Activated CD4-positive, alpha-beta T cell treated with anti-CD3 and anti-CD28 coated beads, Interleukin-2, amount 10 ng/mL, durations not matched to agents 24 days and 14 days (primary cell): ENCODE results near the gene TOMM7. TPM values are rescaled to one million over a fixed set of nuclear protein-coding genes. Genes with fewer than 3 reads are reported as not detected.
"Not testable (repeated sequence)": the region's sequence is repeated elsewhere in the genome, so short reads cannot be mapped to it uniquely, and the experiment has no call there.

Experiments used
- DNase-seq: peaks from one replicate; pipeline ENCODE4 v3.0.0; 2022
- H3K27ac Mint-ChIP-seq: one replicate; pipeline ENCODE4 v1.8.0; 2022; ENCODE audit warnings: mild to moderate bottlenecking, mixed read lengths
- H3K27me3 Mint-ChIP-seq: one replicate; pipeline ENCODE4 v1.8.0; 2022; ENCODE audit warnings: mixed read lengths
- H3K36me3 Mint-ChIP-seq: one replicate; pipeline ENCODE4 v1.8.0; 2022; ENCODE audit warnings: low read depth, mild to moderate bottlenecking, mixed read lengths
- H3K4me1 Mint-ChIP-seq: one replicate; pipeline ENCODE4 v1.8.0; 2021; ENCODE audit warnings: mixed read lengths
- H3K4me3 Mint-ChIP-seq: one replicate; pipeline ENCODE4 v1.8.0; 2022; ENCODE audit warnings: mild to moderate bottlenecking, moderate library complexity, mixed read lengths
- H3K9me3 Mint-ChIP-seq: one replicate; pipeline ENCODE4 v1.8.0; 2021; ENCODE audit warnings: mixed read lengths
- intact Hi-C: fragments of 100-400 bp; cut with micrococcal nuclease; formaldehyde crosslinking; loops from one replicate; pipeline ENCODE4 v1.15.1; 2023
- total RNA-seq: library from RNA; stranded (reverse); gene quantifications from 2 replicates; pipeline ENCODE4 v1.2.3, GENCODE V29; 2022

TOMM7 gene
- total RNA-seq, 1 donor from 2014 or later: 201 TPM

- intact Hi-C loops: no loop called here
- DNase-seq: no peak
Measured at GRCh38 chr7:22801912-22802311, 20.7 kb downstream of the TOMM7 start.

GRCh38 chr7:22799633-22800032 lies 23.0 kb downstream of the TOMM7 start:
- Mint-ChIP-seq H3K36me3 (no peaks in the 10 kb centered on the region), H3K27me3 (no peaks in the 10 kb centered on the region), H3K4me3 (no peak overlapping the region), H3K27ac (no peak overlapping the region), H3K4me1 (no peaks in the 10 kb centered on the region), H3K9me3 (no peaks in the 10 kb centered on the region)
- DNase-seq: no peak
- intact Hi-C loops: no loop called here

More at GRCh38 chr7:22801912-22802311, 20.7 kb downstream of the TOMM7 start:
- H3K27me3 Mint-ChIP-seq: peaks cover 2% of the 10 kb centered on the region
- no peaks in the 10 kb centered on the region for H3K9me3 Mint-ChIP-seq
- H3K4me1 Mint-ChIP-seq: no peaks in the 10 kb centered on the region
- H3K27ac Mint-ChIP-seq: no peak overlapping the region
- no peaks in the 10 kb centered on the region for H3K36me3 Mint-ChIP-seq
- H3K4me3 Mint-ChIP-seq: no peak overlapping the region

- H3K4me3 Mint-ChIP-seq: no peak overlapping the region
- no peaks in the 10 kb centered on the region for H3K9me3 Mint-ChIP-seq
- H3K27me3 Mint-ChIP-seq: peaks cover 10% of the 10 kb centered on the region
- H3K36me3 Mint-ChIP-seq: no peaks in the 10 kb centered on the region
- no peak for DNase-seq
- H3K27ac Mint-ChIP-seq: no peak overlapping the region
- intact Hi-C loops: no loop called here
- no peaks in the 10 kb centered on the region for H3K4me1 Mint-ChIP-seq
Measured at GRCh38 chr7:22793593-22794462, 28.8 kb downstream of the TOMM7 start.

DNA sequence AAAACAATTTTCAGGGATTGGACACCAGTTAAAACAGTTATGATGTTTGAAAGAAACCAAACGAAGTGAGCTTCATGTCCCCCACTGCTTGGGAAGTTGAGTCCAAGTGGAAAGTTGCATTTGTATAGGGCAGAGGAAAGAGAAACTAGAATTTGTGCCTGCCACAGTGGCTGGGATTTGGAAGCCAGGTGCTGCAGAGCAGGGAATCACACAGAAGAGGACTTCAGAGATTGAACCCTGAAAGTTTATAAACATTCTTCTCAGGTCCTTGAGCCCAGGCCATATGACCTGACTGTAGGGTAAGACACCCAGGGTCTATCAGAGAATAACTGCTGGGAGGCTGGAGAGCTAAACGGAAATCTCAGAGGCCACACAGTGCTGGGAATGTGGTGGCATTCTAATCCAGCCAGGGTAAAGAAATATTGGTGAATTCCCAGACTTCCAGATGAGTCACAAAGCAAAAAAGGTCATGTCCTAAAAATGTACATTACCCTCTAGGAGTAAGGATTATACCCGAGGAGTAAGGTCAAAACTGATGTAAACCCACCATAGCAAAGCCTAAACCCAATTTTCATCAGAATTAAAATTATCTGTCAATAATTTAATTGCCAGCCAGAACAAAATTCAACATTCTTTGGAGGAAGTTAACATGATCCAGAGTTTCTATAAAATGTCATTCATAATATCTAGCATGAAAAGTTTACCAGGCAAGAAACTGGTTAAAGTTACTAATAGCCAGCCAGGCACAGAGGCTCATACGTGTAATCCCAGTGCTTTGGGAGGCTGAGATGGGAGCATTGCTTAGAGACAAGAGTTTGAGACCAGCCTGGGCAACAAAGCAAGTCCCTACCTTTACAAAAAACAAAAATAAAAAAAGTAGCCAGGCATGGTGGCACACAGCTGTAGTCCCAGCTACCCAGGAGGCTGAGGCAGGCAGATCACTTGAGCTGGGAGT lies 31.2 kb downstream of the TOMM7 start:
- no peak for DNase-seq
- Mint-ChIP-seq H3K36me3 (no peaks in the 10 kb centered on the region), H3K27ac (no peak overlapping the region), H3K4me1 (no peaks in the 10 kb centered on the region), H3K27me3 (peaks cover 15% of the 10 kb centered on the region), H3K9me3 (no peaks in the 10 kb centered on the region), H3K4me3 (no peak overlapping the region)
- intact Hi-C loops: no loop called here

- H3K27me3 Mint-ChIP-seq: peaks cover 15% of the 10 kb centered on the region
- intact Hi-C loops, H3K36me3 Mint-ChIP-seq, H3K9me3 Mint-ChIP-seq, H3K4me1 Mint-ChIP-seq, H3K27ac Mint-ChIP-seq, DNase-seq, H3K4me3 Mint-ChIP-seq: not testable (repeated sequence)
Measured at GRCh38 chr7:22790640-22791039, 32.0 kb downstream of the TOMM7 start.

- DNase-seq: no peak
- intact Hi-C loops: no loop called here
- H3K9me3 Mint-ChIP-seq: no peaks in the 10 kb centered on the region
- H3K36me3 Mint-ChIP-seq: no peaks in the 10 kb centered on the region
- H3K4me3 Mint-ChIP-seq: no peak overlapping the region
- no peaks in the 10 kb centered on the region for H3K4me1 Mint-ChIP-seq
- H3K27me3 Mint-ChIP-seq: peaks cover 15% of the 10 kb centered on the region
- no peak overlapping the region for H3K27ac Mint-ChIP-seq
Measured at GRCh38 chr7:22787951-22788350, 34.7 kb downstream of the TOMM7 start.

DNA sequence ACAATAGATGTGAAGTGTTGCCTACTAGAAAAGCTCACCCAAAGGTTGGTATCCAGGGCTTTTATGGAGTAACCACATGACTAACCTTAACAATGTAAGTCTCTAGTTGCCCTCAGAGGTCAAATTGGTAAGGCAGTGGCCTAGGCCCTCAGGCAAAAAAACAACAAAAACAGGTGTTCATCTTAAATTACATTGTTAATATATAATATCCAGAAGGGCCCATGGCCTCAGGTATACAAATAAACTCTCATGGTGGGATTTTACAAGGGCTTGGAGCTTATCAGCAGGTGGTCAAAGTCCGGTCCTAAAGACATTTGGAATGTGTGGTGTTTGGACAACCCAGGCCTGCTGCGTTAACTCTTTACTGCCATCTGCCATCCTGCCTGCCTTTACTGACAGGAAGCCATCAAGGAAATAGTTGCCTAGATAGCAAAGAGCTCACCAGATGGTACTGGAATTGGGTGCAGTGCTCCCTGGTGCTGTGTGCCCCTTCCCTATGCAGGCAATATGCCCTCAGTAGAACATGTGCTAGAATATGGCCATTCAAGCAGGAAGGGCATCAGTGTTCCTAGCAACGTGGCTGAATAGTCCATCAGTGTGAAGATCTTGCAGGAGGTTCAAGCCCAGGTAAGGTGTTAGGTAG lies 36.2 kb downstream of the TOMM7 start:
- H3K4me1 Mint-ChIP-seq: no peaks in the 10 kb centered on the region
- peaks cover 17% of the 10 kb centered on the region for H3K27me3 Mint-ChIP-seq
- intact Hi-C loops: no loop called here
- no peak overlapping the region for H3K27ac Mint-ChIP-seq
- no peaks in the 10 kb centered on the region for H3K36me3 Mint-ChIP-seq
- no peak for DNase-seq
- H3K9me3 Mint-ChIP-seq: no peaks in the 10 kb centered on the region
- H3K4me3 Mint-ChIP-seq: no peak overlapping the region

DNA sequence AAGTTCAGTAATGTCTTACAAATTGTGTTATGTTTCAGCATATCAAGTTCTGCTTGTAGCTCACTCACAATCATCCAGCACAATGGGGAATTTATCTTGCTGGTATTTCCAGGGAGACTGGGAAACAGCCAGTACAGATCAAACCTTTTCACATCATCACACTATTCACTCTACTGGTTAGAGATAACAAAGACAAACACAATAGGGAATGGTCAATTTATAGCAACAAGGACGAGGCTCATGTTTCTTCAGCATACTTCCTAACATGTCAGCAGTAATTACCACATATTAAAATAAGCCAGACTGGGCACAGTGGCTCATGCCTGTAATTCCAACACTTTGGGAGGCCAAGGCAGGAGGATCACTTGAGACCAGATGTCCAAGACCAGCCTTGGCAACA lies 38.3 kb downstream of the TOMM7 start:
- Mint-ChIP-seq H3K36me3 (no peaks in the 10 kb centered on the region), H3K27me3 (peaks cover 21% of the 10 kb centered on the region), H3K9me3 (no peaks in the 10 kb centered on the region), H3K4me1 (no peaks in the 10 kb centered on the region), H3K27ac (no peak overlapping the region), H3K4me3 (no peak overlapping the region)
- intact Hi-C loops: no loop called here
- DNase-seq: no peak

GRCh38 chr7:22783421-22783820 lies 39.2 kb downstream of the TOMM7 start:
- intact Hi-C loops: loop anchor here (2.0 kb wide), 1 partner anchor 271 kb away; no protein-coding TSS in a partner anchor
- H3K27me3 Mint-ChIP-seq: peaks cover 21% of the 10 kb centered on the region
- no peak overlapping the region for H3K4me3 Mint-ChIP-seq
- H3K36me3 Mint-ChIP-seq: no peaks in the 10 kb centered on the region
- no peaks in the 10 kb centered on the region for H3K4me1 Mint-ChIP-seq
- H3K9me3 Mint-ChIP-seq: no peaks in the 10 kb centered on the region
- H3K27ac Mint-ChIP-seq: no peak overlapping the region
- no peak for DNase-seq

GRCh38 chr7:22782616-22783232 lies 39.9 kb downstream of the TOMM7 start:
- Mint-ChIP-seq H3K9me3 (no peaks in the 10 kb centered on the region), H3K4me1 (no peaks in the 10 kb centered on the region), H3K27me3 (peaks cover 20% of the 10 kb centered on the region), H3K4me3 (no peak overlapping the region), H3K36me3 (no peaks in the 10 kb centered on the region), H3K27ac (no peak overlapping the region)
- intact Hi-C loops: loop anchor here (1.0 to 2.0 kb wide), 2 partner anchors 222 to 272 kb away; no protein-coding TSS in a partner anchor
- DNase-seq: peak; percentile 92

GRCh38 chr7:22781230-22781711 lies 41.4 kb downstream of the TOMM7 start:
- H3K36me3 Mint-ChIP-seq: no peaks in the 10 kb centered on the region

DNA sequence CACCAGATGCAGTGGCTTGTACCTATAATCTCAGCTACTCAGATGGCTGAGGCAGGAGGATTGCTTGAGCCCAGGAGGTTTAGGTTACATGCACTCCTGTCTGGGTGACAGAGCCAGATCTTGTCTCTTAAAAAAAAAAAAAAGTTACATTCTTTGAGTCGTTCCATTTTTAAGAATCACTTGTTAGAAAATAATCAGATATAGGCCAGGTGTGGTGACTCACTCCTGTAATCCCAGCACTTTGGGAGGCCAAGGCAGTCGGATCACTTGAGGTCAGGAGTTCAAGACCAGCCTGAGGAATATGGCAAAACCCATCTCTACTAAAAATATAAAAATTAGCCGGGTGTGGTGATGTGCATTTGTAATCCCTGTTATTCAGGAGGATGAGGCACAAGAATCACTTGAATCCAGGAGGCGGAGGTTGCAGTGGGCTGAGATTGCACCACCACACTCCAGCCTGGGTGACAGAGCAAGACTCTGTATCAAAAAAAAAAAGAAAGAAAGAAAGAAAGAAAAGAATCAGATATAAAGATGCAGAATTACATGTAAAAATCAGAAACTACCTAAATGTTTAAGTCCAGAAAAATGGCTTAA lies 42.8 kb downstream of the TOMM7 start:
- H3K27me3 Mint-ChIP-seq: peaks cover 34% of the 10 kb centered on the region
- H3K27ac Mint-ChIP-seq, intact Hi-C loops, H3K36me3 Mint-ChIP-seq, H3K9me3 Mint-ChIP-seq, H3K4me1 Mint-ChIP-seq, H3K4me3 Mint-ChIP-seq, DNase-seq: not testable (repeated sequence)

More at GRCh38 chr7:22781230-22781711, 41.4 kb downstream of the TOMM7 start:
- intact Hi-C loops: no loop called here
- H3K9me3 Mint-ChIP-seq: no peaks in the 10 kb centered on the region
- H3K4me3 Mint-ChIP-seq: no peak overlapping the region
- H3K27ac Mint-ChIP-seq: no peak overlapping the region
- no peaks in the 10 kb centered on the region for H3K4me1 Mint-ChIP-seq
- peaks cover 27% of the 10 kb centered on the region for H3K27me3 Mint-ChIP-seq
- no peak for DNase-seq

- no peaks in the 10 kb centered on the region for H3K36me3 Mint-ChIP-seq
- H3K27me3 Mint-ChIP-seq: peaks cover 31% of the 10 kb centered on the region
- intact Hi-C loops: no loop called here
- no peaks in the 10 kb centered on the region for H3K4me1 Mint-ChIP-seq
- H3K27ac Mint-ChIP-seq: no peak overlapping the region
- DNase-seq: no peak
- no peaks in the 10 kb centered on the region for H3K9me3 Mint-ChIP-seq
- no peak overlapping the region for H3K4me3 Mint-ChIP-seq
Measured at GRCh38 chr7:22776964-22777363, 45.7 kb downstream of the TOMM7 start.
